IMR-90 (cell line): ENCODE measurements around the gene IKZF4. TPM values are rescaled to one million over a fixed set of nuclear protein-coding genes. Genes with fewer than 3 reads are reported as not detected.

Experiments
- ATAC-seq: fragments of 200-7000 bp; cut with Tn5 transposase; 2 replicates; pipeline ENCODE4 v1.9.1; 2020; ENCODE audit warnings: low read depth, mild to moderate bottlenecking, moderate library complexity
- BruUV-seq: library from RNA; stranded (reverse); fragments of 400-500 nt; replicated peaks from 2 replicates; lab custom pipeline; 2021; lab: Mats Ljungman, UMichigan
- CTCF ChIA-PET: fragments of 300-600 bp; formaldehyde crosslinking; extraction: SDS; loops from one replicate; lab custom pipeline; 2021; ENCODE audit warnings: antibody characterized with exemption; lab: Yijun Ruan, JAX
- POLR2A ChIA-PET: fragments of 300-600 bp; sonication (Branson Sonifier 250); formaldehyde crosslinking; loops from one replicate; lab custom pipeline; 2022; ENCODE audit warnings: antibody characterized with exemption; ENCODE audit not compliant: unreplicated experiment; lab: Charles Lee
- DNase-seq: peaks from one replicate; pipeline ENCODE4 v3.0.0; 2013
- H2AFZ ChIP-seq: replicated peaks from 2 replicates; pipeline ENCODE3; 2013; ENCODE audit warnings: low read length, mild to moderate bottlenecking; ENCODE audit not compliant: poor library complexity
- H2AK5ac ChIP-seq: 2 replicates; pipeline ENCODE4 v1.6.1; 2013; ENCODE audit warnings: low read depth, low read length, inconsistent platforms
- H2AK9ac ChIP-seq: replicated peaks from 2 replicates; pipeline ENCODE3; 2013; ENCODE audit warnings: mild to moderate bottlenecking, low read depth, low read length, moderate library complexity; ENCODE audit not compliant: poor library complexity
- H2BK120ac ChIP-seq: 2 replicates; pipeline ENCODE4 v1.6.1; 2013; ENCODE audit warnings: low read depth, low read length, inconsistent platforms
- H2BK15ac ChIP-seq: 3 replicates; pipeline ENCODE4 v1.6.1; 2013; ENCODE audit warnings: low read depth, low read length, inconsistent platforms
- H2BK20ac ChIP-seq: 2 replicates; pipeline ENCODE4 v1.6.1; 2013; ENCODE audit warnings: low read depth, mild to moderate bottlenecking, inconsistent platforms, low read length, moderate library complexity
- H2BK5ac ChIP-seq: 2 replicates; pipeline ENCODE4 v1.6.1; 2013; ENCODE audit warnings: mild to moderate bottlenecking, low read depth, low read length, inconsistent platforms; ENCODE audit not compliant: poor library complexity, severe bottlenecking
- H3K14ac ChIP-seq: replicated peaks from 2 replicates; pipeline ENCODE4 v1.6.1; 2013; ENCODE audit warnings: low read depth, low read length, inconsistent platforms
- H3K18ac ChIP-seq: 2 replicates; pipeline ENCODE4 v1.6.1; 2013; ENCODE audit warnings: low read depth, low read length, control low read depth
- H3K23ac ChIP-seq: 2 replicates; pipeline ENCODE4 v1.6.1; 2013; ENCODE audit warnings: low read depth, low read length, inconsistent platforms
- H3K27ac ChIP-seq: 2 replicates; pipeline ENCODE4 v1.5.1; 2013; ENCODE audit warnings: mild to moderate bottlenecking, control low read depth, low read length; ENCODE audit not compliant: insufficient read depth
- H3K27me3 ChIP-seq: 2 replicates; pipeline ENCODE4 v1.6.1; 2013; ENCODE audit warnings: low read length; ENCODE audit not compliant: control insufficient read depth, insufficient read depth
- H3K36me3 ChIP-seq: 2 replicates; pipeline ENCODE4 v1.6.1; 2013; ENCODE audit warnings: low read length, mixed read lengths; ENCODE audit not compliant: control insufficient read depth, insufficient read depth
- H3K4ac ChIP-seq: 2 replicates; pipeline ENCODE4 v1.6.1; 2013; ENCODE audit warnings: low read depth, low read length, inconsistent platforms
- H3K4me1 ChIP-seq: 2 replicates; pipeline ENCODE4 v1.6.1; 2013; ENCODE audit warnings: low read length, mixed read lengths; ENCODE audit not compliant: control insufficient read depth, insufficient read depth
- H3K4me2 ChIP-seq: 2 replicates; pipeline ENCODE4 v1.6.1; 2013; ENCODE audit warnings: low read depth, mild to moderate bottlenecking, control low read depth, low read length, moderate library complexity
- H3K4me3 ChIP-seq: 2 replicates; pipeline ENCODE4 v1.5.1; 2013; ENCODE audit warnings: low read depth, mild to moderate bottlenecking, control low read depth, low read length, moderate library complexity; ENCODE audit not compliant: insufficient read depth
- H3K56ac ChIP-seq: 2 replicates; pipeline ENCODE4 v1.6.1; 2013; ENCODE audit warnings: low read length, inconsistent platforms; ENCODE audit not compliant: insufficient read depth; ENCODE audit errors: extremely low read depth
- H3K79me1 ChIP-seq, 2 experiments: 2 replicates each; pipeline ENCODE4 v1.6.1; 2013; ENCODE audit warnings: low read length in 2 of 2, inconsistent platforms in 1 of 2, low read depth in 1 of 2
- H3K9ac ChIP-seq: 2 replicates; pipeline ENCODE4 v1.6.1; 2013; ENCODE audit warnings: low read depth, low read length, control low read depth
- H3K9me1 ChIP-seq: 2 replicates; pipeline ENCODE4 v1.6.1; 2013; ENCODE audit warnings: low read length, inconsistent platforms; ENCODE audit not compliant: insufficient read depth
- H3K9me3 ChIP-seq: 2 replicates; pipeline ENCODE4 v1.6.1; 2013; ENCODE audit warnings: low read length; ENCODE audit not compliant: control insufficient read depth, insufficient read depth
- H4K20me1 ChIP-seq: 2 replicates; pipeline ENCODE4 v1.6.1; 2013; ENCODE audit warnings: low read length, inconsistent platforms; ENCODE audit not compliant: insufficient read depth
- H4K5ac ChIP-seq: 2 replicates; pipeline ENCODE4 v1.6.1; 2013; ENCODE audit warnings: mild to moderate bottlenecking, low read depth, low read length, control low read depth
- H4K8ac ChIP-seq, 2 experiments: 2 replicates each; pipeline ENCODE4 v1.6.1; 2013; ENCODE audit warnings: low read depth in 2 of 2, low read length in 2 of 2, control low read depth in 1 of 2, inconsistent platforms in 1 of 2
- H4K91ac ChIP-seq: 2 replicates; pipeline ENCODE4 v1.6.1; 2013; ENCODE audit warnings: low read depth, low read length, inconsistent platforms; ENCODE audit not compliant: insufficient read depth
- BHLHE40 ChIP-seq: fragments of 150-350 bp; IDR thresholded peaks from 2 replicates; pipeline ENCODE4 v1.6.1; 2016; ENCODE audit warnings: mild to moderate bottlenecking, low read depth, low read length
- CEBPB ChIP-seq: IDR thresholded peaks from 2 replicates; pipeline ENCODE4 v1.6.1; 2012; ENCODE audit warnings: low read depth, low read length, improper control_type of control experiment
- CHD1 ChIP-seq: IDR thresholded peaks from 2 replicates; pipeline ENCODE4 v1.6.1; 2012; ENCODE audit warnings: low read depth, low read length, improper control_type of control experiment
- FOS ChIP-seq: fragments of 150-350 bp; IDR thresholded peaks from 2 replicates; pipeline ENCODE4 v1.6.1; 2016; ENCODE audit warnings: low read depth, low read length
- MAFK ChIP-seq: IDR thresholded peaks from 2 replicates; pipeline ENCODE4 v1.6.1; 2012; ENCODE audit warnings: low read depth, low read length, improper control_type of control experiment
- MAZ ChIP-seq: IDR thresholded peaks from 2 replicates; pipeline ENCODE4 v1.6.1; 2012; ENCODE audit warnings: low read depth, mild to moderate bottlenecking, low read length, improper control_type of control experiment, moderate library complexity, borderline replicate concordance
- MXI1 ChIP-seq: IDR thresholded peaks from 2 replicates; pipeline ENCODE4 v1.6.1; 2012; ENCODE audit warnings: low read depth, mild to moderate bottlenecking, low read length, moderate library complexity, borderline replicate concordance
- NFE2L2 ChIP-seq: fragments of 150-350 bp; IDR thresholded peaks from 2 replicates; pipeline ENCODE4 v1.6.1; 2016; ENCODE audit warnings: low read depth, mild to moderate bottlenecking, low read length
- RAD21 ChIP-seq: IDR thresholded peaks from 2 replicates; pipeline ENCODE4 v1.6.1; 2012; ENCODE audit warnings: low read length, improper control_type of control experiment
- RCOR1 ChIP-seq: IDR thresholded peaks from 2 replicates; pipeline ENCODE4 v1.6.1; 2012; ENCODE audit warnings: mild to moderate bottlenecking, low read length, improper control_type of control experiment; ENCODE audit not compliant: insufficient replicate concordance
- RFX5 ChIP-seq: IDR thresholded peaks from 2 replicates; pipeline ENCODE4 v1.8.0; 2012; ENCODE audit warnings: low read depth, mild to moderate bottlenecking, low read length, moderate library complexity
- SMC3 ChIP-seq: fragments of 150-350 bp; IDR thresholded peaks from 2 replicates; pipeline ENCODE4 v1.6.1; 2016; ENCODE audit warnings: low read depth, mild to moderate bottlenecking, antibody characterized with exemption, low read length, moderate library complexity
- whole genome bisulfite sequencing, 2 experiments: methylation state at CpG; one replicate each; pipeline versions ENCODE4 v1.1.5 to v1.1.7; 2013; ENCODE audit warnings: missing lambda C conversion rate in 2 of 2; ENCODE audit not compliant: insufficient read length in 1 of 2; ENCODE audit errors: extremely low coverage in 2 of 2; 5-methylcytosine and 5-hydroxymethylcytosine counted together
- dilution Hi-C: fragments of 300-500 bp; cut with HindIII; formaldehyde crosslinking; loops from one replicate; pipeline ENCODE4 v1.14.3; 2018; ENCODE audit warnings: low sequenced_read_pairs; ENCODE audit not compliant: unreplicated experiment
- in situ Hi-C: fragments of 300-500 bp; cut with MboI; formaldehyde crosslinking; loops from 3 replicates; pipeline ENCODE4 v1.14.3; 2019; ENCODE audit warnings: low sequenced_read_pairs, inconsistent platforms, mixed read lengths
- intact Hi-C: fragments of 100-400 bp; cut with micrococcal nuclease; formaldehyde crosslinking; loops from 2 replicates; pipeline ENCODE4 v1.10.0; 2022
- polyA plus RNA-seq, 3 experiments: library from polyadenylated mRNA; depleted of rRNA; stranded (reverse); fragments of >200 nt; gene quantifications; 2 replicates each; pipeline ENCODE4 v1.2.3, GENCODE V29; 2012; ENCODE audit warnings: low replicate concordance in 1 of 3
- total RNA-seq: library from RNA; depleted of rRNA; stranded (reverse); fragments of >200 nt; gene quantifications from 2 replicates; pipeline ENCODE4 v1.2.3, GENCODE V29; 2012
- TF ChIP-seq, protein P1 (sequence below): fragments of 150-350 bp; IDR thresholded peaks from 2 replicates; pipeline ENCODE4 v1.6.1; 2017; ENCODE audit warnings: mild to moderate bottlenecking, antibody characterized with exemption, low read length, low read depth
- TF ChIP-seq, protein P2 (sequence below): fragments of 150-350 bp; IDR thresholded peaks from 2 replicates; pipeline ENCODE4 v1.6.1; 2016; ENCODE audit warnings: low read depth, mild to moderate bottlenecking, low read length, moderate library complexity, borderline replicate concordance
- TF ChIP-seq, protein P3 (sequence below): conservative IDR thresholded peaks from 2 replicates; pipeline ENCODE4 v1.5.1; 2012; ENCODE audit warnings: mild to moderate bottlenecking, low read depth, low read length, improper control_type of control experiment

IKZF4 gene
- total and polyA plus RNA-seq, 2 of the 4 experiments (the other 2 are of a cell fraction) = 1.8 to 7.1 TPM

DNA sequence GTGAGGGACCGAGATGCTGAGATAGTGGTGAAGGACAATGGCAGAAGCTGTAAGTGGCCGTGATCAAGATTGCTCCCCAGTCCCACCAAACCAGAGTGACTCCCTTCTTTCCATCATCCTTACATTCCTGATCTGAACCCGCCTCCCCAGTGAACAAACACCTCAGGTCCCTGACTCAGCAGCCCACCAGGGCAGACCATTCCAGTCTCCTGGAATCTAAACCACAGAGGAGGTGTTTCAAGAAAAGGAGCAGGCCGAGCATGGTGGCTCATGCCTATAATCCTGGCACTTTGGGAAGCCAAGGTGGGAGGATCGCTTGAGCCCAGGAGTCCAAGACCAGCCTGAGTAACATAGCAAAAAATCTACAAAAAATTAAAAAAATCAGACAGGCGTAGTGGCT lies 65.8 kb downstream of the IKZF4 start:
- H3K23ac ChIP-seq = no peak overlapping the region
- no peak overlapping the region for H3K56ac ChIP-seq
- DNase-seq (no peak), ATAC-seq (no peak)
- peaks cover 28% of the 10 kb centered on the region for H3K27me3 ChIP-seq
- H3K4me1 ChIP-seq = no peaks in the 10 kb centered on the region
- H4K8ac ChIP-seq = no peak overlapping the region
- H3K4me2 ChIP-seq = no peak overlapping the region
- H2AK5ac ChIP-seq = no peak overlapping the region
- H3K9me3 ChIP-seq = no peaks in the 10 kb centered on the region
- TF ChIP-seq MXI1 (no peak), NFE2L2 (no peak), RAD21 (no peak), MAFK (no peak), RCOR1 (no peak), FOS (no peak), RFX5 (no peak), MAZ (no peak), SMC3 (no peak), CHD1 (no peak), BHLHE40 (no peak), CEBPB (no peak)
- TF ChIP-seq, protein P1, sequence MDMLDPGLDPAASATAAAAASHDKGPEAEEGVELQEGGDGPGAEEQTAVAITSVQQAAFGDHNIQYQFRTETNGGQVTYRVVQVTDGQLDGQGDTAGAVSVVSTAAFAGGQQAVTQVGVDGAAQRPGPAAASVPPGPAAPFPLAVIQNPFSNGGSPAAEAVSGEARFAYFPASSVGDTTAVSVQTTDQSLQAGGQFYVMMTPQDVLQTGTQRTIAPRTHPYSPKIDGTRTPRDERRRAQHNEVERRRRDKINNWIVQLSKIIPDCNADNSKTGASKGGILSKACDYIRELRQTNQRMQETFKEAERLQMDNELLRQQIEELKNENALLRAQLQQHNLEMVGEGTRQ = no peak
- TF ChIP-seq, protein P2, sequence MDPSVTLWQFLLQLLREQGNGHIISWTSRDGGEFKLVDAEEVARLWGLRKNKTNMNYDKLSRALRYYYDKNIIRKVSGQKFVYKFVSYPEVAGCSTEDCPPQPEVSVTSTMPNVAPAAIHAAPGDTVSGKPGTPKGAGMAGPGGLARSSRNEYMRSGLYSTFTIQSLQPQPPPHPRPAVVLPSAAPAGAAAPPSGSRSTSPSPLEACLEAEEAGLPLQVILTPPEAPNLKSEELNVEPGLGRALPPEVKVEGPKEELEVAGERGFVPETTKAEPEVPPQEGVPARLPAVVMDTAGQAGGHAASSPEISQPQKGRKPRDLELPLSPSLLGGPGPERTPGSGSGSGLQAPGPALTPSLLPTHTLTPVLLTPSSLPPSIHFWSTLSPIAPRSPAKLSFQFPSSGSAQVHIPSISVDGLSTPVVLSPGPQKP = no peak
- TF ChIP-seq, protein P3, sequence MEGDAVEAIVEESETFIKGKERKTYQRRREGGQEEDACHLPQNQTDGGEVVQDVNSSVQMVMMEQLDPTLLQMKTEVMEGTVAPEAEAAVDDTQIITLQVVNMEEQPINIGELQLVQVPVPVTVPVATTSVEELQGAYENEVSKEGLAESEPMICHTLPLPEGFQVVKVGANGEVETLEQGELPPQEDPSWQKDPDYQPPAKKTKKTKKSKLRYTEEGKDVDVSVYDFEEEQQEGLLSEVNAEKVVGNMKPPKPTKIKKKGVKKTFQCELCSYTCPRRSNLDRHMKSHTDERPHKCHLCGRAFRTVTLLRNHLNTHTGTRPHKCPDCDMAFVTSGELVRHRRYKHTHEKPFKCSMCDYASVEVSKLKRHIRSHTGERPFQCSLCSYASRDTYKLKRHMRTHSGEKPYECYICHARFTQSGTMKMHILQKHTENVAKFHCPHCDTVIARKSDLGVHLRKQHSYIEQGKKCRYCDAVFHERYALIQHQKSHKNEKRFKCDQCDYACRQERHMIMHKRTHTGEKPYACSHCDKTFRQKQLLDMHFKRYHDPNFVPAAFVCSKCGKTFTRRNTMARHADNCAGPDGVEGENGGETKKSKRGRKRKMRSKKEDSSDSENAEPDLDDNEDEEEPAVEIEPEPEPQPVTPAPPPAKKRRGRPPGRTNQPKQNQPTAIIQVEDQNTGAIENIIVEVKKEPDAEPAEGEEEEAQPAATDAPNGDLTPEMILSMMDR = no peak
- H3K36me3 ChIP-seq = no peaks in the 10 kb centered on the region
- no peaks in the 10 kb centered on the region for H3K79me1 ChIP-seq
- POLR2A ChIA-PET = interaction anchor here (0.9 kb wide), 1 partner anchor 18 kb away, joined by 4 read pairs; the partner anchor contains the start of gene PA2G4
- H2BK15ac ChIP-seq = no peak overlapping the region
- H2BK5ac ChIP-seq = no peak overlapping the region
- intact Hi-C loops = no loop called here
- H2AFZ ChIP-seq = no peak overlapping the region
- no peak overlapping the region for H2BK120ac ChIP-seq
- in situ Hi-C loops = no loop called here
- no peak overlapping the region for H4K5ac ChIP-seq
- H3K18ac ChIP-seq = no peak overlapping the region
- no peak overlapping the region for H3K14ac ChIP-seq
- no peak overlapping the region for H3K4me3 ChIP-seq
- H4K20me1 ChIP-seq = no peaks in the 10 kb centered on the region
- H2AK9ac ChIP-seq = no peak overlapping the region
- 0 out of 2 replicates have a peak, but pooled peaks cover 3% of the 10 kb centered on the region for H3K9me1 ChIP-seq
- no peak overlapping the region for H4K91ac ChIP-seq
- BruUV-seq = no TSS peak
- H2BK20ac ChIP-seq = no peak overlapping the region
- H3K9ac ChIP-seq = no peak overlapping the region
- H3K4ac ChIP-seq = no peak overlapping the region
- WGBS, 2 experiments = no CpG with 5 or more reads among the region's 6 CpGs
- dilution Hi-C loops = no loop called here
- H3K27ac ChIP-seq = no peak overlapping the region
- CTCF ChIA-PET = no interaction called here
